ENCODE measurements around the gene LGR4.

The LGR4 gene

GRCh38 chr11:27472398-27473016 is at the start of gene LGR4:
LGR4 (minus strand) TSS chr11:27472790; CDS start chr11:27472302, 488 bp downstream.
- TF ChIP-seq GATA2 (IDR thresholded peaks at IDR 0.05; ENCODE audit: low read depth, low read length), result no peak
- no peak for TF ChIP-seq GATA3 (IDR thresholded peaks at IDR 0.05; ENCODE audit: low read depth, low read length)

- TF ChIP-seq GATA3 (IDR thresholded peaks at IDR 0.05; ENCODE audit: low read depth, low read length), result no peak
- TF ChIP-seq GATA2 (IDR thresholded peaks at IDR 0.05; ENCODE audit: low read depth, low read length), result no peak
These were observed 47.6 kb upstream of the LGR4 start for GRCh38 chr11:27520226-27520625.

GRCh38 chr11:27518518-27518917 is 45.9 kb upstream of the LGR4 start:
- TF ChIP-seq GATA2 (IDR thresholded peaks at IDR 0.05; ENCODE audit: low read depth, low read length) (no peak), GATA3 (IDR thresholded peaks at IDR 0.05; ENCODE audit: low read depth, low read length) (no peak)

- no peak for TF ChIP-seq GATA2 (IDR thresholded peaks at IDR 0.05; ENCODE audit: low read depth, low read length)
- no peak for TF ChIP-seq GATA3 (IDR thresholded peaks at IDR 0.05; ENCODE audit: low read depth, low read length)
These were observed 42.0 kb upstream of the LGR4 start for GRCh38 chr11:27514558-27514957.

DNA sequence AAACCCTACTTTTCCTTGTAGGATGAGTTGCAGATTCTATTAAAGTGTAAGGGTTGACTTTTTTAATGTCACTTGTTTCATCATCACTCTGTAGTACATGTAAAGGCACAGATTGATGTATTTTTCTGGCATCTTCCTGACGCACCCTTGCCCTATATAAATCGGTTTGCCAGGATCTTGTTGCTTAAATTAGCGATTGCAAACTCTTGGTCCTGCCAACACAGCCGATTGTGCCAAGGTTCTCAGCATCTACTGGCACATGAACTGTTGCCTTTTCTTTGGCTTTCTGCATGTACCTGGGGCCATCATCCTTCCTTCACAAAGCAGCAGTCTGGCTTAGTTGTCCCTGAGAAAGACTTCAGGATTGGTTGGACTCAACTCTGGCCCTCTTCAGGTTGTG is 41.5 kb upstream of the LGR4 start:
- no peak for TF ChIP-seq GATA3 (IDR thresholded peaks at IDR 0.05; ENCODE audit: low read depth, low read length)
- TF ChIP-seq GATA2 (IDR thresholded peaks at IDR 0.05; ENCODE audit: low read depth, low read length), result no peak

- TF ChIP-seq GATA2 (IDR thresholded peaks at IDR 0.05; ENCODE audit: low read depth, low read length) (no peak), GATA3 (IDR thresholded peaks at IDR 0.05; ENCODE audit: low read depth, low read length) (no peak)
These were observed 40.8 kb upstream of the LGR4 start for GRCh38 chr11:27513389-27513788.

DNA sequence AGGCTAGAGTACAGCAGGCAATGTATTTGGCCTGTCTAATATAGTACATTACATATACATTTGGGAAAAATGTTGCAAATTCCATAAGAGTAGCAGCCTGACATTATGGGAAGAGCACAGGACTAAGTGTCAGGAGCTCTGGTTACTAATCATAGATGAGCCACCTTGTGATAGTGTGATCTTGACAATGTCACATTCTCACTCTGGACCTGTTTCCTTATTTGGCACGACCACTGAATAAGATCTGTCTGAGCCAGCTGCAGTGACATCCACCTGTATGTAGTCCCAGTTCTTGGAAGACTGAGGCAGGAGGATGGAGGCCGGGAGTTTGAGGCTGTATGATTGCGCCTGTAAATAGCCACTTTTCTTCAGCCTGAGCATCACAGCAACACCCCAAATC is 39.6 kb upstream of the LGR4 start:
- no peak for TF ChIP-seq GATA3 (IDR thresholded peaks at IDR 0.05; ENCODE audit: low read depth, low read length)
- no peak for TF ChIP-seq GATA2 (IDR thresholded peaks at IDR 0.05; ENCODE audit: low read depth, low read length)

GRCh38 chr11:27509908-27510307 is 37.3 kb upstream of the LGR4 start:
- TF ChIP-seq GATA3 (IDR thresholded peaks at IDR 0.05; ENCODE audit: low read depth, low read length) (no peak), GATA2 (IDR thresholded peaks at IDR 0.05; ENCODE audit: low read depth, low read length) (no peak)

DNA sequence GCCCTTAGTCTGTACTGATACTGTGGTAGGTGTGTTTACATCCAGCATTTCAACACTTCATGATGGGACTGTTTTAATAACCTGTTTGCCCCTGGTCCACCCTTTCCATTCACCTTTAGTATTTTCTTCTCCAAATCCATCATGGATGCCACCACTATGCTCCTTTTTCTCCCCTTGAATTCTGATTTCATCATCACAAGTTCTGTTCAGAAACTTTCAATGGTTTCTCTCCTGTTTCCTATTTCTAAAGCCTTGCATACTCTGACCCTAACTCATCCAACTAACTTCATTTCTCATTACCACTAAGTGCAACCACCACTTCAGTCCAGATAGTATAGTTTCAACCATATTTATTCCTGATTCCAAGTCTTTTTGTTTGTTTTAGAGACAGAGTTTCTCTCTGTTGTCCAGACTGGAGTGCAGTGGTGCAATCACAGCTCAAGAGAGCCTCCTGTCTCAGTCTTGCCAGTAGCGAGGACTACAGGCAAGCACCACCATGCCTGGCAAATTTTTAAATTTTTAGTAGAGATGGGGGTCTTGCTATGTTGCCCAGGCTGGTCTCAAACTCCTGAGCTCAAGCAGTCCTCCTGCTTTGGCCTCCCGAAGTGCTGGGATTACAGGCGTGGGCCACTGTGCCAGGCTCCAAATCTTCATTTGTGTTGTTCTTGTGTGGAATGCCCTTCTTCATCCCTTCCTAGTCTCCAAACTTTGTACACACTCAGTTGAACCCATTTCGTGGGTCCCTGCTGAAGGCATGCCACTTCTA is 35.1 kb upstream of the LGR4 start:
- TF ChIP-seq GATA3 (IDR thresholded peaks at IDR 0.05; ENCODE audit: low read depth, low read length) (no peak), GATA2 (IDR thresholded peaks at IDR 0.05; ENCODE audit: low read depth, low read length) (no peak)

- TF ChIP-seq GATA2 (IDR thresholded peaks at IDR 0.05; ENCODE audit: low read depth, low read length), result peak; percentile 63
- no peak for TF ChIP-seq GATA3 (IDR thresholded peaks at IDR 0.05; ENCODE audit: low read depth, low read length)
These were observed 33.9 kb upstream of the LGR4 start, which contains the start of gene LIN7C for GRCh38 chr11:27506200-27507182. LIN7C (minus strand) TSS chr11:27506769; CDS start chr11:27506752, 17 bp downstream.

GRCh38 chr11:27505781-27506180 is 33.2 kb upstream of the LGR4 start:
- TF ChIP-seq GATA2 (IDR thresholded peaks at IDR 0.05; ENCODE audit: low read depth, low read length) (no peak), GATA3 (IDR thresholded peaks at IDR 0.05; ENCODE audit: low read depth, low read length) (no peak)

GRCh38 chr11:27504205-27504604 is 31.6 kb upstream of the LGR4 start:
- TF ChIP-seq GATA3 (IDR thresholded peaks at IDR 0.05; ENCODE audit: low read depth, low read length) (no peak), GATA2 (IDR thresholded peaks at IDR 0.05; ENCODE audit: low read depth, low read length) (no peak)

DNA sequence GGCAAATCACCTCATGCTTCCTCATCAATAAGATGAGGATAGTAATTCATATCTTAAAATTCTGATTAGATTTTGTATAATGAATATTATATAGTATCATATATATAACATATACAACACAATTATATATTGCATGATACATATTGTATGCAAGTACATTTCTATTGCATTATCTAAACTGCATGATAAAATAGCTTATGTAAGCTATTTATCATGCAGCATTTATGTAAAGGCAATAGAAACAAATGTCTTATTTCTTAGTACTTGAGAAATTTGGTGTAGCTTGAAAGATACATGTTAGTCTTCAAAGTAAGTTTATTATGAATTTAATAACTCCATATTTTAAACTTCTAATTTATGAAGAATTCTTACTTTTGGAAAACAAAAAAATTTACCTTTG is 28.5 kb upstream of the LGR4 start:
- TF ChIP-seq GATA3 (IDR thresholded peaks at IDR 0.05; ENCODE audit: low read depth, low read length), result no peak
- no peak for TF ChIP-seq GATA2 (IDR thresholded peaks at IDR 0.05; ENCODE audit: low read depth, low read length)

- TF ChIP-seq GATA2 (IDR thresholded peaks at IDR 0.05; ENCODE audit: low read depth, low read length), result no peak
- TF ChIP-seq GATA3 (IDR thresholded peaks at IDR 0.05; ENCODE audit: low read depth, low read length), result no peak
These were observed 25.3 kb upstream of the LGR4 start for GRCh38 chr11:27497911-27498310.
